Endothelial cell of umbilical vein (primary cell): Measurements from ENCODE around the gene ADAMTSL2. TPM values are rescaled to one million over a fixed set of nuclear protein-coding genes. Genes with fewer than 3 reads are reported as not detected.

Source experiments
- BruUV-seq: library from RNA; stranded (reverse); fragments of 400-500 nt; replicated peaks from 2 replicates; lab custom pipeline; 2021; lab: Mats Ljungman, UMichigan
- CTCF ChIA-PET: fragments of 300-600, 350-600 bp; sonication (Branson Sonifier 250); formaldehyde crosslinking; loops from one replicate; lab custom pipeline; 2021; ENCODE audit warnings: antibody characterized with exemption, inconsistent platforms; lab: Charles Lee
- POLR2A ChIA-PET: fragments of 300-600, 350-600 bp; sonication (Branson Sonifier 250); formaldehyde crosslinking; loops from one replicate; lab custom pipeline; 2021; ENCODE audit warnings: antibody characterized with exemption, inconsistent platforms; lab: Charles Lee
- DNase-seq: peaks from one replicate; pipeline ENCODE4 v3.0.0-alpha.2; 2011; ENCODE audit warnings: low read depth, low spot score
- FAIRE-seq: peaks from 2 replicates; lab custom pipeline; 2011; peaks lifted over from hg19 to GRCh38; lab: Jason Lieb, UNC
- H2AFZ ChIP-seq: 2 replicates; pipeline ENCODE4 v1.6.0; 2012; ENCODE audit warnings: low read depth, low read length, control low read depth, inconsistent platforms
- H3K27ac ChIP-seq: 2 replicates; pipeline ENCODE4 v1.5.1; 2011; ENCODE audit warnings: low read depth, mild to moderate bottlenecking, control low read depth, low read length, moderate library complexity; ENCODE audit not compliant: insufficient read depth
- H3K27me3 ChIP-seq, 2 experiments: 2 replicates each; pipeline versions ENCODE4 v1.6.0 to v1.6.1; 2011; ENCODE audit warnings: low read length in 2 of 2, mixed read lengths in 1 of 2; ENCODE audit not compliant: control insufficient read depth in 2 of 2, insufficient read depth in 2 of 2
- H3K36me3 ChIP-seq, 2 experiments: 2 replicates in 1 of 2; 3 replicates in 1 of 2; pipeline ENCODE4 v1.5.1; 2011; ENCODE audit warnings: low read length in 2 of 2, mild to moderate bottlenecking in 1 of 2, moderate library complexity in 1 of 2; ENCODE audit not compliant: control insufficient read depth in 2 of 2, insufficient read depth in 2 of 2; ENCODE audit errors: extremely low read depth in 1 of 2
- H3K4me1 ChIP-seq: 3 replicates; pipeline ENCODE4 v1.5.1; 2011; ENCODE audit warnings: mild to moderate bottlenecking, low read length; ENCODE audit not compliant: control insufficient read depth, insufficient read depth; ENCODE audit errors: extremely low read depth
- H3K4me2 ChIP-seq: 2 replicates; pipeline ENCODE4 v1.6.1; 2011; ENCODE audit warnings: low read length, control low read depth, mixed read lengths; ENCODE audit not compliant: insufficient read depth
- H3K4me3 ChIP-seq, 3 experiments: fragments of 200-600 bp in 1 of 3; sonication (generic), shearing (Covaris generic) in 1 of 3; replicated peaks in 1 of 3; 2 replicates each; pipeline ENCODE4 v1.5.1; 2011 to 2016; ENCODE audit warnings: control low read depth in 3 of 3, low read length in 3 of 3, mild to moderate bottlenecking in 2 of 3, inconsistent platforms in 1 of 3, low read depth in 1 of 3, moderate library complexity in 1 of 3; ENCODE audit not compliant: insufficient read depth in 1 of 3
- H3K79me2 ChIP-seq: 2 replicates; pipeline ENCODE4 v1.6.0; 2012; ENCODE audit warnings: low read length, inconsistent platforms; ENCODE audit not compliant: control insufficient read depth, insufficient read depth
- H3K9ac ChIP-seq: replicated peaks from 2 replicates; pipeline ENCODE3; 2011; ENCODE audit warnings: low read length, control low read depth; ENCODE audit not compliant: insufficient read depth; ENCODE audit errors: extremely low read depth
- H3K9me1 ChIP-seq: replicated peaks from 3 replicates; pipeline ENCODE4 v1.6.0; 2011; ENCODE audit warnings: mild to moderate bottlenecking, low read length; ENCODE audit not compliant: control insufficient read depth, insufficient read depth; ENCODE audit errors: extremely low read depth
- H3K9me3 ChIP-seq: replicated peaks from 2 replicates; pipeline ENCODE4 v1.5.1; 2012; ENCODE audit warnings: low read length, inconsistent platforms; ENCODE audit not compliant: control insufficient read depth, insufficient read depth
- H4K20me1 ChIP-seq: replicated peaks from 2 replicates; pipeline ENCODE3; 2011; ENCODE audit warnings: mild to moderate bottlenecking, low read length; ENCODE audit not compliant: control insufficient read depth, insufficient read depth; ENCODE audit errors: extremely low read depth
- CTCF ChIP-seq, 2 donors: IDR thresholded peaks; 1 replicate in 1 of 2; 2 replicates in 1 of 2; pipeline ENCODE4 v1.5.1; 2011; ENCODE audit warnings: low read length in 2 of 2, mild to moderate bottlenecking in 2 of 2, moderate library complexity in 2 of 2, control low read depth in 1 of 2, inconsistent platforms in 1 of 2, low read depth in 1 of 2; ENCODE audit not compliant: insufficient read depth in 1 of 2; ENCODE audit errors: extremely low read depth in 1 of 2
- EZH2 ChIP-seq: IDR thresholded peaks from 2 replicates; pipeline ENCODE4 v1.6.1; 2012; ENCODE audit warnings: borderline replicate concordance, low read depth, mild to moderate bottlenecking, moderate library complexity, low read length, inconsistent platforms; ENCODE audit not compliant: severe bottlenecking
- FOS ChIP-seq: IDR thresholded peaks from 2 replicates; pipeline ENCODE4 v1.6.1; 2011; ENCODE audit warnings: mild to moderate bottlenecking, low read length, moderate library complexity, borderline replicate concordance; ENCODE audit not compliant: insufficient read depth
- GATA2 ChIP-seq: IDR thresholded peaks from 2 replicates; pipeline ENCODE4 v1.7.0; 2011; ENCODE audit warnings: low read depth, mild to moderate bottlenecking, moderate library complexity, mixed read lengths, low read length; ENCODE audit not compliant: insufficient read length, insufficient read depth
- JUN ChIP-seq: IDR thresholded peaks from 2 replicates; pipeline ENCODE4 v1.6.1; 2011; ENCODE audit warnings: borderline replicate concordance, low read depth; ENCODE audit not compliant: insufficient read length, insufficient read depth
- MAX ChIP-seq: IDR thresholded peaks from 2 replicates; pipeline ENCODE4 v1.6.1; 2011; ENCODE audit not compliant: insufficient read depth, insufficient read length
- MYC ChIP-seq: IDR thresholded peaks from one replicate; pipeline ENCODE4 v1.6.1; 2011; ENCODE audit warnings: mild to moderate bottlenecking, low read depth, low read length
- POLR2A ChIP-seq: IDR thresholded peaks from 2 replicates; pipeline ENCODE4 v1.6.1; 2012; ENCODE audit warnings: low read depth, mild to moderate bottlenecking, control low read depth, low read length
- POLR2AphosphoS5 ChIP-seq: IDR thresholded peaks from 2 replicates; pipeline ENCODE4 v1.6.1; 2012; ENCODE audit warnings: low read depth, mild to moderate bottlenecking, control low read depth, low read length, moderate library complexity; ENCODE audit not compliant: insufficient read depth
- dilution Hi-C: fragments of 300-500 bp; cut with MboI; formaldehyde crosslinking; loops from one replicate; pipeline ENCODE4 v1.15.0; 2019; ENCODE audit warnings: low sequenced_read_pairs; ENCODE audit not compliant: extremely low pct_ligation_motif_present
- intact Hi-C: fragments of 100-400 bp; cut with micrococcal nuclease; formaldehyde crosslinking; loops from one replicate; pipeline ENCODE4 v1.10.0; 2022
- polyA plus RNA-seq, 4 experiments: library from polyadenylated mRNA; depleted of rRNA in 3 of 4; stranded (reverse) in 3 of 4; unstranded in 1 of 4; fragments of >200 nt; gene quantifications; 2 replicates each; pipeline versions ENCODE4 v1.2.1 to v1.2.3, GENCODE V29; 2011 to 2012; ENCODE audit warnings: missing spikeins in 1 of 4
- total RNA-seq: library from RNA; stranded (reverse); gene quantifications from 2 replicates; pipeline ENCODE4 v1.2.3, GENCODE V29; 2021

Gene ADAMTSL2
- total and polyA plus RNA-seq, 2 donors (not counting 3 experiments of a cell fraction or from before 2014, with no cell fraction given) = not detected

DNA sequence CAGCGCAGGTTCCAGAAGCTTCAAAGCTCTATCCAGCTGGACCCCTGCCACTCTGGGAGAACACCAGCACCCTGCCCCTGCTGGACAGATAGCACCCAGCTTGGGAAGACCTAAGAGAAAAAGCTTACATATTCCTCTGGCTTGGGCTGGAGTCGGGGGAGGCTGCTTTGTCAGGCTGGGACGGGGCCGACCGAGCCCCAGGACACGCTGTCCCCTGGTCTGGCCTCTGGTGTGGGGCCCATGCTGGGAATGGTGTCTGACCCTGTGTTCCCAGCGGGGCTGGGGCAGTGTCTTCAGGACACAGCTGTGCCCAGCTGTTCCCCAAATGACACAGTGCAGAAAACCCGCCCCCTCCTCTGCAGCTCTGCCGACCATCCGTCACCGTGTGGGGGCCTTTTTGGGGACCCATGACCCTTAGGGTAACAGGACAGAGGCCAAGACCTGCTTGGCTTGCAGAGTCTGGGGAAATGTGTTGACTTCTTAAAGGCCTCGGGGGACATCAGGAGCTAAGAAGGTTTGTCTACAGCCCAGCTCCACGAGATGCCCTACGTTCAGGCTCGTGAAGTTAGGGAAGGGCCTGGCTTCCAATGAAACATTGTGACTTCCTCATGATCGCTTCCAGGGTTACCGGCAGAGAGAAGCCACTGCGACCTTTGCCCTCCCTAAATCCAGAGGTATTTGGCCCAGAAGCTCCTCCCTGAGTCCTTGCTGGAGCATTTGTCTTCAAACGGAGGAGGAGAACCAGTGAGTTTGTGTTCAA is 35.2 kb upstream of the ADAMTSL2 start:
- Histone ChIP-seq H3K4me2 (no peak overlapping the region), H3K9me1 (no peaks in the 10 kb centered on the region), H3K4me1 (no peaks in the 10 kb centered on the region), H3K9ac (no peak overlapping the region), H4K20me1 (no peaks in the 10 kb centered on the region), H3K27me3 (no peaks in the 10 kb centered on the region), H3K79me2 (no peaks in the 10 kb centered on the region), H2AFZ (no peak overlapping the region), H3K27ac (no peak overlapping the region), H3K4me3 (no peak overlapping the region), H3K9me3 (no peaks in the 10 kb centered on the region), H3K36me3 (no peaks in the 10 kb centered on the region)
- intact Hi-C loops (no loop called here), dilution Hi-C loops (no loop called here)
- FAIRE-seq (no peak), DNase-seq (no peak)
- TF ChIP-seq MAX (no peak), GATA2 (no peak), POLR2AphosphoS5 (no peak), MYC (no peak), EZH2 (no peak), CTCF (IDR thresholded peaks at IDR 0.05; ENCODE audit: extremely low read depth in 1 of 2, insufficient read depth in 1 of 2, low read depth in 1 of 2, low read length in 2 of 2) (no peak), JUN (no peak), POLR2A (no peak), FOS (no peak)
- ChIA-PET POLR2A (no interaction called here), CTCF (interaction anchor here (1.1 to 1.9 kb wide), 3 partner anchors 10 to 313 kb away, joined by 3 to 9 read pairs (median 5); no protein-coding TSS in a partner anchor)
- no TSS peak for BruUV-seq
